NCI-H2171 (cell line): ENCODE results near the gene NCAPH2.
A peak's percentile ranks its signal among the peaks of the same experiment; 100 is the strongest.
"Not testable (repeated sequence)": the region's sequence is repeated elsewhere in the genome, so short reads cannot be mapped to it uniquely, and the experiment has no call there.

Experiments
- DNase-seq: peaks from one replicate; lab custom pipeline; 2025; lab: John Stamatoyannopoulos, UW

NCAPH2 gene

GRCh38 chr22:50530877-50531545, 23.0 kb downstream of the NCAPH2 start:
- peak; percentile 27 for DNase-seq

GRCh38 chr22:50531546-50531961, 23.5 kb downstream of the NCAPH2 start:
- DNase-seq: no peak

- peak; percentile 20 for DNase-seq
Measured at GRCh38 chr22:50531962-50532674, 24.1 kb downstream of the NCAPH2 start.

GRCh38 chr22:50532824-50533796, 25.1 kb downstream of the NCAPH2 start:
- DNase-seq: no peak

GRCh38 chr22:50533856-50534711, 26.1 kb downstream of the NCAPH2 start:
- DNase-seq: not testable (repeated sequence)

GRCh38 chr22:50535113-50535512, 27.1 kb downstream of the NCAPH2 start:
- no peak for DNase-seq

GRCh38 chr22:50536226-50536625, 28.2 kb downstream of the NCAPH2 start:
- DNase-seq: no peak

- no peak for DNase-seq
Measured at GRCh38 chr22:50537765-50538164, 29.7 kb downstream of the NCAPH2 start.

GRCh38 chr22:50540381-50540780, 32.4 kb downstream of the NCAPH2 start:
- DNase-seq: no peak

- DNase-seq: not testable (repeated sequence)
Measured at GRCh38 chr22:50541667-50542026, 33.6 kb downstream of the NCAPH2 start.

GRCh38 chr22:50542416-50542927, 34.4 kb downstream of the NCAPH2 start:
- no peak for DNase-seq

- peak; percentile 75 for DNase-seq
Measured at GRCh38 chr22:50544078-50544745, 36.2 kb downstream of the NCAPH2 start.

GRCh38 chr22:50544746-50545253, 36.8 kb downstream of the NCAPH2 start:
- DNase-seq: peak; percentile 83

- no peak for DNase-seq
Measured at GRCh38 chr22:50545522-50546325, 37.7 kb downstream of the NCAPH2 start, which contains the start of gene KLHDC7B. KLHDC7B (plus strand) TSS chr22:50545899; CDS start chr22:50546244, 345 bp downstream.

GRCh38 chr22:50546326-50547262, 38.6 kb downstream of the NCAPH2 start:
- DNase-seq: no peak

GRCh38 chr22:50547263-50547985, 39.4 kb downstream of the NCAPH2 start:
- no peak for DNase-seq

- DNase-seq: no peak
Measured at GRCh38 chr22:50548040-50548920, 40.3 kb downstream of the NCAPH2 start.
